HG03039 (cell line): ENCODE measurements around the gene PGP.
"Not testable (repeated sequence)": the region's sequence is repeated elsewhere in the genome, so short reads cannot be mapped to it uniquely, and the experiment has no call there.

Source experiments
- ATAC-seq: cut with Tn5 transposase; IDR thresholded peaks from one replicate; pipeline ENCODE4 v1.9.1; 2021; ENCODE audit warnings: mild to moderate bottlenecking, moderate library complexity; ENCODE audit not compliant: unreplicated experiment

PGP gene

GRCh38 chr16:2214719-2214968 is at the start of gene PGP:
PGP (minus strand) TSS chr16:2214840; CDS start chr16:2214777, 63 bp downstream.
- ATAC-seq = peak; percentile 77

- not testable (repeated sequence) for ATAC-seq
Measured at GRCh38 chr16:2263026-2263425, 48.4 kb upstream of the PGP start.

GRCh38 chr16:2260250-2260649 is 45.6 kb upstream of the PGP start:
- no peak for ATAC-seq

- not testable (repeated sequence) for ATAC-seq
Measured at GRCh38 chr16:2258530-2258929, 43.9 kb upstream of the PGP start.

DNA sequence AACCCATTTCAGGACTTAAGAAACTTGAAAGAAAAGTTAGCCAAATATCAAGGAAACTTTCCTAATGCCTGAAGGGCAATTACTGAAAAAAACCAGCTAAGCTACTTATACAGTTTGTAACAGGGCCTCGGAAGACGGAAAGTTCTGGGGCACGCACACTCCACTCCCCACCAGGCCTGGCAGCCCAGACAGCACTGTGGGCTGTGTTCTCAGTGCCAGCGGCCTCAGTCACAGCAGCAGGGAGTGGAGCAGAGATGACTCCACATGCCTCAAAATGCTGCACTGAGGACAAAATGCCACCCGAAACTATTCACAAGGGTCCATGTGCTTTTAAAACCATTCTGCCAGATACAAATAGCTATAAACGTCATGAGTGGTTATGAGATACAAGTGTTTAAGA is 43.1 kb upstream of the PGP start:
- no peak for ATAC-seq

DNA sequence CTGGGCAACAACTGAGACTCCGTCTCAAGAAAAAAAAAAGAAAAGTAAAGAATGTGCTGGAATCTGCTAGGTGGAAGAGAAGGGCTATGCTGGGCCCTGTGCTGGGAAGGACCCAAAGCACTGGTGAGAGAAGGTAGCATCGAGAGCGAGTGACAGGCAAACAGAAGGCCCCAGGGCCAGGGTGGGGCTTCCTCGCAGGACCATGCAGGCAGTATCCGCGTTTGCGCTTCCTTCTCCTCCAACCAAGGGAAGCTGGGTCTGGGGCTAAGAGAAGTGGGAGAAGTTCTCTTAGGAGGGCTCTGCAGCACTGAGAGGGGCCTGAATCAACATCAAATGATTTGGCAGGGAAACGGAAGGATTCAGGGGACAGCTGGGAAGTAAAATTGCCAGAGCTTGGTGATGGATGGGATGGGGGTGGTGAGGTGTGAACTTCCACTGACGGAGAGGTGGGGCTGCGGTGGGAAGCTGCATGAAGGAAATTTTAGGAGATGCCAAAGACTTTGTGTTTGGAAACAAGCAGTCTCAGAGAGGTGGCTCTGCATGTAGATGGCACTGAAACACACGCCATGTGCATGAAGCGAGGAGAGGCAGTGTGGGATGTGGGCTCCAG is 42.0 kb upstream of the PGP start:
- ATAC-seq = no peak

- ATAC-seq = no peak
Measured at GRCh38 chr16:2253293-2253692, 38.7 kb upstream of the PGP start.

DNA sequence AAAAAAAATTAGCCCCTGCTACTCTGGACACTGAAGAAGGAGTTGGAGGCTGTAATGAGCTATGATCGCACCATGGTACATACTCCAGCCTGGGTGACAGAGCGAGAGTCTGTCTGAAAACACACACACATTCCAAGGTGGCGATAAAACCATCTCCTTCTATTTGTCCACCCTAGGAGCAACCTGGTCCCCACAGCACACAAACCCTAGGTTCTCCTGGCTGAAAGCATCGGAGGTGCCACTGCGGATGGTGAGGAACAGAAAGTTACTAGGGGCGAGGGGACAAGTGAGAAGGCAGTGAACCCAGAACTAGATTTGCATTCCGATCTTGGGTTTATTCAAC is 38.1 kb upstream of the PGP start:
- ATAC-seq = no peak

GRCh38 chr16:2251296-2252111 is 36.9 kb upstream of the PGP start, which contains the start of gene ECI1:
ECI1 (minus strand) TSS chr16:2251587; CDS start chr16:2251566, 21 bp downstream.
- ATAC-seq = peak; percentile 84

- no peak for ATAC-seq
Measured at GRCh38 chr16:2250652-2251295, 36.1 kb upstream of the PGP start.

- ATAC-seq = no peak
Measured at GRCh38 chr16:2246301-2246885, 31.8 kb upstream of the PGP start.

DNA sequence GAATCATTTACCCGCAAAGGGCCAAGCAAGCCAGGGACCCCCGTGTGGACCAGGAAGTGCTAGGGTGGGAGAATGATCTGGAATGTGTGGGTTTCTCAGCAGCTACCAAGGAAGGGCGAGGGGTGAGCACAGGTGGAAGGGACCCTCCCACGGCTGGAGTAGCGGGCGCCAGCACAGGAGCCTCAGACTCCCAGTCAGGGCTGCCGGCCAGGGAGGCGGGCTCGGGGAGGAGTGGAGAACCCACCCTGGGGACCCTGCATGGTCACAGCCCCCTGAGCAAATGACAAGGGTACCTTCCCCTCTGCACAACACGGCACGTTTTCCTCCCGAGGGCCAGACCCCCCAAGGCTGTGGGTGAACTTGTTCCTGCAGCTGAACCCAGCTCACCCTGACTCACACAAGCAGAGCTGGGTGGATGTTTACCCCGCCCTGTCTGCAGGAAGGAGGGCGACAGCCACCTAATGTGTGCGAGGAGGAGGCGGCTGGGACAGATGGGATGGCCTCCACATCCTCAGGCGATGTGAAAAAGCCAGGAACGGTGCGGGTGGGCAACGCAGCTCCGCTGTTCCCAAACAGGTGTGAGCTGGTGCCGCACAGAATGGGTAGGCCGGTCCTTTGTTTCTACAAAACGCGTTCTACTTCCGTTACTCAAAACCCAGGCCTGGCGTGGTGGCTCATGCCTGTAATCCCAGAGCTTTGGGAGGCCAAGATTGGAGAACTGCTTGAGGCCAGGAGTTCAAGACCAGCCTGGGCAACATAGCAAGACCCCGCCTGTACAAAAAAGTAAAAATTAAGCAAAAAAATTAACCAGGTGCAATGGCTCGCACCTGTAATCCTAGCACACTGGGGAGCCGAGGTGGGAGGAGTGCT is 30.5 kb upstream of the PGP start:
- ATAC-seq = no peak

- no peak for ATAC-seq
Measured at GRCh38 chr16:2244301-2244700, 29.7 kb upstream of the PGP start.

- no peak for ATAC-seq
Measured at GRCh38 chr16:2243781-2244180, 29.1 kb upstream of the PGP start.

- ATAC-seq = no peak
Measured at GRCh38 chr16:2243031-2243528, 28.4 kb upstream of the PGP start.

GRCh38 chr16:2242598-2242997 is 28.0 kb upstream of the PGP start:
- no peak for ATAC-seq

DNA sequence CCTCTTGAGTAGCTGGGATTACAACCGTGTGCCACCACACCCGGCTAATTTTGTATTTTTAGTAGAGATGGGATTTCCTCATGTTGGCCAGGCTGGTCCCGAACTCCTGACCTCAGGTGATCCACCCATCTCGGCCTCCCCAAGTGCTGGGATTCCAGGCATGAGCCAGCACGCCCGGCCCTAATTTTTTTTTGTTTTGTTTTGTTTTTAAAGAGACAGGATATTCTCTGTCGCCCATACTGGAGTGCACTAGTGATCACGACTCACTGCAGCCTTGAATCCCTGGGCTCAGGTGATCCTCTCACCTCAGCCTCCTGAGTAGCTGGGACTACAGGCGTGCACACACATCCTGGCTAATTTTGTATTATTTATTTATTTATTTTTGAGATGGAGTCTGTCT is 25.7 kb upstream of the PGP start:
- ATAC-seq = not testable (repeated sequence)

DNA sequence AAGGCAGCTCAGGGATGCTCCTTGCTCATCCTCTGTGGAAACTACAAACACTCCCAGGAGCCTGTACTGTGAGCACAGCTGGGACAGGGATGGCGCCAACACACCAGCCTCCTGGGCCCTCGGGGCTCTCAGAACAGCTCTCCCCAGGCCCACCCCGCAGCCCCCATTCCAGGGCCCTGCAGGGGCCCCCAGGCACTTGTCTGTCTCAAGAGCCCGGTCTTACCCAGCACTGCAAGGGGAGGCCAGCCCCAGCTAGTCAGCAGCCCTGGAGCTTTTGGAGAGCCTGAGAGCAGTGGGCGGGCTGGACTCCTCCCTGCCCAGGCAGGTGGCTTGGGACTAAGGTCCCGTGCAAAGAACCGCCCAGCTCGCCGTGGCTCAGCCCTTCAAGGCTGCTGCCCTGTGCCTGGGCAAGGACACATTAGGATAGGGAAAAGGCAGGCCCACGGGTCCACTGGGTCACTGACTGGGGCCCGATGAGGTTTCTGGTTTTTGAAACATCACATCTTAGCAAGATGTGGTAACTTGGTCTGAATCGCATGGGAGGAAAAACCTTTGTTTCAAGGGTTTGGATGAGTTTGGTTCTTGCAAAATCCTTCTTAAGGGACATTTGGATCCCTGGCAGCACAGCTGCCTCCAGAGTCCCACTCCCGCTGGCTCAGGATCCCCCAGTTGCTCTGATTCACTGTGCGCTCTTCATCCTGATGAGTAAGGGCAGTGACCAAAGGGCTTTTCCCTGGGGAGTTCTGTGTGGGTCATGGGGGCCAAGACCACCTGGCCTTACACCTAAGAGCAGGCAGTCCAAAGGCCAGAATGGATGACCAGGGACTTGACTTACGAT is 24.4 kb upstream of the PGP start:
- no peak for ATAC-seq

- ATAC-seq = no peak
Measured at GRCh38 chr16:2238150-2238837, 23.7 kb upstream of the PGP start.
